Uterus (tissue), 2 donors: Measurements from ENCODE around the gene SLC2A5.

Source experiments
- CTCF ChIP-seq, 4 experiments: fragments of 200-600 bp in 2 of 4; fragments of 450-650 bp in 2 of 4; sonication (generic) in 2 of 4; IDR thresholded peaks; one replicate each; pipeline ENCODE4 v1.5.1; 2016 to 2019; ENCODE audit warnings: antibody characterized with exemption in 4 of 4, mild to moderate bottlenecking in 2 of 4, moderate library complexity in 1 of 4
- POLR2A ChIP-seq, 2 donors: fragments of 450-650 bp; IDR thresholded peaks; one replicate each; pipeline ENCODE4 v1.6.1; 2016; ENCODE audit warnings: antibody characterized with exemption in 2 of 2, mild to moderate bottlenecking in 1 of 2, moderate library complexity in 1 of 2

GRCh38 chr1:9086045-9086444 lies 16.6 kb upstream of the SLC2A5 start:
- no peak for TF ChIP-seq CTCF (IDR thresholded peaks at IDR 0.05)
- TF ChIP-seq POLR2A (IDR thresholded peaks at IDR 0.05), result no peak
